SK-N-SH treated with all-trans-retinoic acid at 6 μM for 48 hours (cell line): ENCODE measurements around the gene DLG1.

ENCODE experiments used
- ARNTL ChIP-seq: fragments of 450-650 bp; formaldehyde crosslinking; IDR thresholded peaks from 2 replicates; pipeline ENCODE4 v1.5.0; 2020; ENCODE audit warnings: low read depth, mild to moderate bottlenecking, moderate library complexity, borderline replicate concordance
- ISL1 ChIP-seq: fragments of 250-450 bp; sonication (Bioruptor Pico); IDR thresholded peaks from 2 replicates; pipeline ENCODE4 v2.1.2; 2022; ENCODE audit warnings: mild to moderate bottlenecking, moderate library complexity
- OSR1 ChIP-seq: fragments of 250-450 bp; sonication (Bioruptor Pico); IDR thresholded peaks from 2 replicates; pipeline ENCODE4 v1.8.0; 2022; ENCODE audit warnings: moderate library complexity, mild to moderate bottlenecking, inconsistent platforms
- RARB ChIP-seq: fragments of 250-450 bp; sonication (Bioruptor Pico); IDR thresholded peaks from 2 replicates; pipeline ENCODE4 v1.8.0; 2021; ENCODE audit warnings: mild to moderate bottlenecking, moderate library complexity
- SNAI2 ChIP-seq: fragments of 250-450 bp; sonication (Bioruptor Pico); IDR thresholded peaks from 2 replicates; pipeline ENCODE4 v1.5.0; 2020; ENCODE audit warnings: mild to moderate bottlenecking, moderate library complexity
- TOX ChIP-seq: fragments of 250-450 bp; sonication (Bioruptor Pico); IDR thresholded peaks from 2 replicates; pipeline ENCODE4 v1.8.0; 2021; ENCODE audit warnings: mild to moderate bottlenecking, moderate library complexity, borderline replicate concordance
- ZNF565 ChIP-seq: fragments of 450-650 bp; formaldehyde crosslinking; conservative IDR thresholded peaks from 2 replicates; pipeline ENCODE4 v1.5.0; 2020; ENCODE audit warnings: low read depth, mild to moderate bottlenecking, moderate library complexity
- TF ChIP-seq, protein P1 (sequence below): fragments of 250-450 bp; sonication (Bioruptor Pico); IDR thresholded peaks from 2 replicates; pipeline ENCODE4 v1.5.1; 2020; ENCODE audit warnings: low read depth, mild to moderate bottlenecking, moderate library complexity
- TF ChIP-seq, protein P2 (sequence below): fragments of 250-450 bp; sonication (Bioruptor Pico); IDR thresholded peaks from 2 replicates; pipeline ENCODE4 v1.8.0; 2020; ENCODE audit warnings: mild to moderate bottlenecking, moderate library complexity, borderline replicate concordance

DNA sequence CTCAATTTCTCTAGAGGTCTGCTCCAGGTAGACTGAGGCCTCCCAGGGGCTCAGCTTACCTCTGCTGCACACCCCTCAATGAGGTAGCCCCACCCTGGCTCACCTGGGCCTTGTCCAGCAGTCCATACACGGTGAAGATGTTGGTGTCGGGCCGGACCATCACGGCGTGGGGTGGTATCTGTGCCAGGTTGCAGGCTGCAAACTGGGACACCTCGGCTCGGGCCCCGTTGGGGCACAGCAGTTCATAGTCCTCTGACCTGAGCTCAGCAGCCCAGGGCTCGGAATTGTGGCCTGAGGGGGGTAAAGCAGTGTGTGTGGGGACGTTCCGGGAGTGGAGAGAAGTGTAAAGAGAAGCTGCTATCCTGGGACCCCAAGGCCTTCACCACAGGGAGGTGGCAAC is 292.0 kb downstream of the DLG1 start:
- TF ChIP-seq RARB (CRISPR knock-in tag) (no peak), ARNTL (no peak), ZNF565 (CRISPR knock-in tag) (no peak), OSR1 (no peak), SNAI2 (CRISPR knock-in tag) (no peak), ISL1 (no peak), TOX (CRISPR knock-in tag) (no peak)
- TF ChIP-seq, protein P1, sequence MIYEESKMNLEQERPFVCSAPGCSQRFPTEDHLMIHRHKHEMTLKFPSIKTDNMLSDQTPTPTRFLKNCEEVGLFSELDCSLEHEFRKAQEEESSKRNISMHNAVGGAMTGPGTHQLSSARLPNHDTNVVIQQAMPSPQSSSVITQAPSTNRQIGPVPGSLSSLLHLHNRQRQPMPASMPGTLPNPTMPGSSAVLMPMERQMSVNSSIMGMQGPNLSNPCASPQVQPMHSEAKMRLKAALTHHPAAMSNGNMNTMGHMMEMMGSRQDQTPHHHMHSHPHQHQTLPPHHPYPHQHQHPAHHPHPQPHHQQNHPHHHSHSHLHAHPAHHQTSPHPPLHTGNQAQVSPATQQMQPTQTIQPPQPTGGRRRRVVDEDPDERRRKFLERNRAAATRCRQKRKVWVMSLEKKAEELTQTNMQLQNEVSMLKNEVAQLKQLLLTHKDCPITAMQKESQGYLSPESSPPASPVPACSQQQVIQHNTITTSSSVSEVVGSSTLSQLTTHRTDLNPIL: no peak
- TF ChIP-seq, protein P2, sequence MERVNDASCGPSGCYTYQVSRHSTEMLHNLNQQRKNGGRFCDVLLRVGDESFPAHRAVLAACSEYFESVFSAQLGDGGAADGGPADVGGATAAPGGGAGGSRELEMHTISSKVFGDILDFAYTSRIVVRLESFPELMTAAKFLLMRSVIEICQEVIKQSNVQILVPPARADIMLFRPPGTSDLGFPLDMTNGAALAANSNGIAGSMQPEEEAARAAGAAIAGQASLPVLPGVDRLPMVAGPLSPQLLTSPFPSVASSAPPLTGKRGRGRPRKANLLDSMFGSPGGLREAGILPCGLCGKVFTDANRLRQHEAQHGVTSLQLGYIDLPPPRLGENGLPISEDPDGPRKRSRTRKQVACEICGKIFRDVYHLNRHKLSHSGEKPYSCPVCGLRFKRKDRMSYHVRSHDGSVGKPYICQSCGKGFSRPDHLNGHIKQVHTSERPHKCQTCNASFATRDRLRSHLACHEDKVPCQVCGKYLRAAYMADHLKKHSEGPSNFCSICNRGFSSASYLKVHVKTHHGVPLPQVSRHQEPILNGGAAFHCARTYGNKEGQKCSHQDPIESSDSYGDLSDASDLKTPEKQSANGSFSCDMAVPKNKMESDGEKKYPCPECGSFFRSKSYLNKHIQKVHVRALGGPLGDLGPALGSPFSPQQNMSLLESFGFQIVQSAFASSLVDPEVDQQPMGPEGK: no peak
